Caco-2 (cell line): Measurements from ENCODE around the gene HSPE1. TPM values are rescaled to one million over a fixed set of nuclear protein-coding genes. Genes with fewer than 3 reads are reported as not detected.

Experiments
- BruUV-seq: library from RNA; stranded (reverse); fragments of 400-500 nt; replicated peaks from 2 replicates; lab custom pipeline; 2021; lab: Mats Ljungman, UMichigan
- CTCF ChIA-PET: fragments of 300-600 bp; sonication (Branson Sonifier 250); formaldehyde crosslinking; loops from one replicate; lab custom pipeline; 2022; ENCODE audit warnings: antibody characterized with exemption; lab: Charles Lee
- POLR2A ChIA-PET: fragments of 300-600 bp; sonication (Branson Sonifier 250); formaldehyde crosslinking; loops from one replicate; lab custom pipeline; 2022; ENCODE audit warnings: antibody characterized with exemption; lab: Charles Lee
- DNase-seq, 2 experiments: peaks; one replicate each; pipeline versions ENCODE4 v3.0.0 to v3.0.0-alpha.2; 2020 to 2022
- H3K27me3 ChIP-seq: replicated peaks from 2 replicates; pipeline ENCODE4 v1.6.0; 2011; ENCODE audit warnings: low read length; ENCODE audit not compliant: control insufficient read depth, insufficient read depth
- H3K36me3 ChIP-seq: 2 replicates; pipeline ENCODE4 v1.5.1; 2011; ENCODE audit warnings: low read length; ENCODE audit not compliant: control insufficient read depth, insufficient read depth
- H3K4me1 ChIP-seq: fragments of 250-450 bp; sonication (Bioruptor Pico); 2 replicates; pipeline ENCODE4 v1.5.1; 2020; ENCODE audit warnings: mild to moderate bottlenecking
- H3K4me3 ChIP-seq: 2 replicates; pipeline ENCODE4 v1.5.1; 2011; ENCODE audit warnings: low read depth, mild to moderate bottlenecking, control low read depth, low read length
- H3K9me3 ChIP-seq: fragments of 250-450 bp; sonication (Bioruptor Pico); 2 replicates; pipeline ENCODE4 v1.5.1; 2020; ENCODE audit warnings: mild to moderate bottlenecking, moderate library complexity
- H3K27ac Mint-ChIP-seq: one replicate; pipeline ENCODE4 v1.8.0; 2022; ENCODE audit warnings: mixed read lengths; ENCODE audit not compliant: unreplicated experiment
- H3K27me3 Mint-ChIP-seq: one replicate; pipeline ENCODE4 v1.8.0; 2022; ENCODE audit warnings: mixed read lengths; ENCODE audit not compliant: insufficient read depth, unreplicated experiment
- H3K36me3 Mint-ChIP-seq: one replicate; pipeline ENCODE4 v1.8.0; 2022; ENCODE audit warnings: mild to moderate bottlenecking, mixed read lengths; ENCODE audit not compliant: insufficient read depth, unreplicated experiment
- H3K4me1 Mint-ChIP-seq: one replicate; pipeline ENCODE4 v1.8.0; 2022; ENCODE audit warnings: low read depth, mixed read lengths; ENCODE audit not compliant: unreplicated experiment
- H3K4me3 Mint-ChIP-seq: one replicate; pipeline ENCODE4 v1.8.0; 2022; ENCODE audit warnings: mild to moderate bottlenecking, moderate library complexity, mixed read lengths; ENCODE audit not compliant: unreplicated experiment
- H3K9me3 Mint-ChIP-seq: one replicate; pipeline ENCODE4 v1.8.0; 2022; ENCODE audit warnings: mixed read lengths; ENCODE audit not compliant: unreplicated experiment
- intact Hi-C: fragments of 100-400 bp; cut with micrococcal nuclease; formaldehyde crosslinking; loops from one replicate; pipeline ENCODE4 v1.10.0; 2022; ENCODE audit not compliant: unreplicated experiment
- total RNA-seq: library from RNA; stranded (reverse); gene quantifications from 2 replicates; pipeline ENCODE4 v1.2.3, GENCODE V29; 2022
- TF ChIP-seq, protein P1 (sequence below), 2 experiments: fragments of 200-600 bp in 1 of 2; IDR thresholded peaks; 1 replicate in 1 of 2; 2 replicates in 1 of 2; pipeline versions ENCODE4 v1.5.1 to v1.8.0; 2011 to 2022; ENCODE audit warnings: antibody characterized with exemption in 1 of 2, control low read depth in 1 of 2, inconsistent platforms in 1 of 2, low read depth in 1 of 2, low read length in 1 of 2, mild to moderate bottlenecking in 1 of 2, moderate library complexity in 1 of 2; ENCODE audit not compliant: insufficient read depth in 1 of 2, severe bottlenecking in 1 of 2, unreplicated experiment in 1 of 2

HSPE1 gene
- total RNA-seq, 1 experiment from 2014 or later, result 340 TPM

DNA sequence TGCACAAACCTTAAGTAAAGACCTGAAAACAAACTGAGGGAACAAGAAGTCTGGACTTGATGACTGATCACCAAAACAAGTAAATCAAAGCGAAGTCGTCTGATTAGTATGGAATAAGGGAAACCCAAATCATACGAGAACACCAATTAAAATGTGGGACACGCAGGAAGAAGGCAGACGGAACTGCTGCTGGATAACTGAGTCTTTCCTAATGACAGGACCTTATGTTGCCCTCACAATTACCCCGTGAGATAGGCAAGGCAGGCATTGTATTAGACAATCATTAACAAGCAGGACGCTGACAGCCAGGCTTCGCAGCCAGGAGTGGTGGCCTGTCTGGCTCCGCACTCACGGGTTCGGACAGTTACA is 47.4 kb upstream of the HSPE1 start:
- H3K9me3 ChIP-seq, result no peaks in the 10 kb centered on the region; the same call in 1 of the 2 replicates
- peaks cover 29% of the 10 kb centered on the region for H3K36me3 Mint-ChIP-seq
- no peaks in the 10 kb centered on the region for H3K27me3 ChIP-seq
- ChIA-PET CTCF (interaction anchor here (0.7 to 1.1 kb wide), 4 partner anchors 46 to 147 kb away, joined by 3 to 6 read pairs (median 4); partner anchors contain the start of genes HSPD1, HSPE1 and MOB4), POLR2A (interaction anchor here (0.5 to 4.0 kb wide), 13 partner anchors 8 to 549 kb away, joined by 3 to 64 read pairs (median 3); partner anchors contain the start of genes HSPD1, HSPE1, MARS2 and MOB4)
- peak overlapping the region; percentile 98 for H3K27ac Mint-ChIP-seq
- intact Hi-C loops, result loop anchor here (1.0 to 10.0 kb wide), 5 partner anchors 9 to 252 kb away; partner anchors contain the start of genes HSPE1, MARS2 and SF3B1
- TF ChIP-seq, protein P1, sequence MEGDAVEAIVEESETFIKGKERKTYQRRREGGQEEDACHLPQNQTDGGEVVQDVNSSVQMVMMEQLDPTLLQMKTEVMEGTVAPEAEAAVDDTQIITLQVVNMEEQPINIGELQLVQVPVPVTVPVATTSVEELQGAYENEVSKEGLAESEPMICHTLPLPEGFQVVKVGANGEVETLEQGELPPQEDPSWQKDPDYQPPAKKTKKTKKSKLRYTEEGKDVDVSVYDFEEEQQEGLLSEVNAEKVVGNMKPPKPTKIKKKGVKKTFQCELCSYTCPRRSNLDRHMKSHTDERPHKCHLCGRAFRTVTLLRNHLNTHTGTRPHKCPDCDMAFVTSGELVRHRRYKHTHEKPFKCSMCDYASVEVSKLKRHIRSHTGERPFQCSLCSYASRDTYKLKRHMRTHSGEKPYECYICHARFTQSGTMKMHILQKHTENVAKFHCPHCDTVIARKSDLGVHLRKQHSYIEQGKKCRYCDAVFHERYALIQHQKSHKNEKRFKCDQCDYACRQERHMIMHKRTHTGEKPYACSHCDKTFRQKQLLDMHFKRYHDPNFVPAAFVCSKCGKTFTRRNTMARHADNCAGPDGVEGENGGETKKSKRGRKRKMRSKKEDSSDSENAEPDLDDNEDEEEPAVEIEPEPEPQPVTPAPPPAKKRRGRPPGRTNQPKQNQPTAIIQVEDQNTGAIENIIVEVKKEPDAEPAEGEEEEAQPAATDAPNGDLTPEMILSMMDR (IDR thresholded peaks at IDR 0.05; ENCODE audit: insufficient read depth in 1 of 2, low read depth in 1 of 2, low read length in 1 of 2, severe bottlenecking in 1 of 2, unreplicated experiment in 1 of 2), result no peak
- no peaks in the 10 kb centered on the region for H3K27me3 Mint-ChIP-seq
- H3K9me3 Mint-ChIP-seq, result no peaks in the 10 kb centered on the region
- no peaks in the 10 kb centered on the region for H3K36me3 ChIP-seq
- H3K4me1 ChIP-seq, result peaks cover 16% of the 10 kb centered on the region
- TSS peak; percentile 83 for BruUV-seq
- H3K4me1 Mint-ChIP-seq, result peaks cover 12% of the 10 kb centered on the region
- peak overlapping the region; percentile 92 for H3K4me3 Mint-ChIP-seq
- DNase-seq, result no peak
- peak overlapping the region; percentile 47 for H3K4me3 ChIP-seq

DNA sequence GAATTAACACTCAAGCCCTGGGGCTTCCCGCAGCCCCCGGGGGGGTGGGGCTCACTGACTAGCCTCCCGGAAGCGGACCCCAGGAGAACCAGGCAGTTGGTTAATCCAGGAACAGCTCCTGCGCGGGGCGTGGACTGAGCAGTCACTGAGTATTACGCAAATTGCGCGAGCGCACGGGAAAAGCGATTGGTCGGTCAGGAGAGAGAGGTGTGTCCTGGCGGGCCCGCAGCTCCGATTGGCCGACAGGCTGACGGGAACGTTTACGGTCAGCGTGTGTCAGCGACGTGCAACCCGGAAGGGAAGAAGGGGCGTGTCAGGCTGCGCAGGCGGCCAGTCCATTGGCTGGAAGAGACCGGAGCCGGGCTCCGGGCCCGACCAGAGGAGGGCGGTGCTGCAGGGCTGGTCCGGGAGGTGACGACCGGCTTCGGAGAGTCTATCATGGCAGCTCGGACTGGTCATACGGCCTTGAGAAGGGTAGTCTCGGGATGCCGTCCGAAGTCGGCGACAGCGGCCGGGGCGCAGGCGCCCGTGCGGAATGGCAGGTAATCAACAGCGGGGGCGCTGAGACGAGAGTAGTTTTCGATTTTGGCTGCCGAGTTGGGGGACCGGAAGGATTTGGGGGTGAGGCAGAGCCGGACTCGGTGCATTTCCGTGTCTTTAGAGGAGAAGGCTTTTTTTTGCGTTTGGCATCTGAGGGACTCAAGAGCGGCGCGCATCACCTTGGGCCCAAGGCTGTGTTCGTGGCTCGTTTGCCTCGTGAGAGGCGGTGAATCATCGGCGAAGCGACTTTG is 46.9 kb upstream of the HSPE1 start, which contains the start of gene COQ10B:
COQ10B (plus strand) TSS at position 430 of the 791 bp plus-strand sequence; CDS start at position 439, 9 bp downstream.
- CTCF ChIA-PET, result interaction anchor here (0.7 to 1.1 kb wide), 4 partner anchors 45 to 147 kb away, joined by 3 to 6 read pairs (median 4); partner anchors contain the start of genes HSPD1, HSPE1 and MOB4
- H3K9me3 ChIP-seq, result no peaks in the 10 kb centered on the region; the same call in 1 of the 2 replicates
- Mint-ChIP-seq H3K27ac (peak within 1 kb of the TSS; percentile 98), H3K4me1 (peaks cover 17% of the 10 kb centered on the region), H3K4me3 (peak within 1 kb of the TSS; percentile 92), H3K36me3 (peaks cover 29% of the 10 kb centered on the region), H3K9me3 (no peaks in the 10 kb centered on the region), H3K27me3 (no peaks in the 10 kb centered on the region)
- H3K27me3 ChIP-seq, result no peaks in the 10 kb centered on the region
- DNase-seq, result peak; percentile 99 to 100
- no TSS peak for BruUV-seq
- H3K36me3 ChIP-seq, result no peaks in the 10 kb centered on the region
- H3K4me1 ChIP-seq, result peaks cover 16% of the 10 kb centered on the region
- intact Hi-C loops, result loop anchor here (1.0 to 10.0 kb wide), 5 partner anchors 8 to 251 kb away; partner anchors contain the start of genes HSPE1, MARS2 and SF3B1
- POLR2A ChIA-PET, result interaction anchor here (0.5 to 4.0 kb wide), 13 partner anchors 9 to 550 kb away, joined by 3 to 64 read pairs (median 3); partner anchors contain the start of genes HSPD1, HSPE1, MARS2 and MOB4
- peak within 1 kb of the TSS; percentile 71 for H3K4me3 ChIP-seq
- TF ChIP-seq, protein P1 (IDR thresholded peaks at IDR 0.05; ENCODE audit: insufficient read depth in 1 of 2, low read depth in 1 of 2, low read length in 1 of 2, severe bottlenecking in 1 of 2, unreplicated experiment in 1 of 2), result peak in 1 of 2 experiments; percentile 46

DNA sequence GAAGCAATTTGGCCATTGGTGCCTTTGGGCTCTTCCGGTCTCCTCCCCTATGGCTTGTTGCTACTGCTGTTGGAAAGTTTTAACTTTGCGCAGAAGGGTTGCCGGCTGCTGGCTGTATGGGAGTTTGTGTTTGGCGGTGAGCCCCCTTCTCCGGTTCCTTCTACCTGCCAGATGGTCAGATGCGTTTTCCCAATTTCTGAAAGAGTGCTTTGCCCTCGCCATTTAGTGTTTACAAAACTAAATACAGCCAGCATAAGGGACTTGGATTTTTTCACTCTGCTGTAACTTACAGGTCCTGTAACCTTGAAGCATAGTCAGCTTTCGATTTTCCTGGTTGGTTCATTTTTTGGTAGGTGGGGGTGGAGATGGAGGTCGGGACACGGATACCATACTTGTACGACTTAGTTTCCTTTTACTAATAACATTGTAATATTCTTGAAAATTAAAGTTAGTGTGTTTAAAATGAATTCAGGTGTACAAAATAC is 46.2 kb upstream of the HSPE1 start:
- CTCF ChIA-PET, result interaction anchor here (0.6 to 1.1 kb wide), 2 partner anchors 18 to 44 kb away, joined by 3 read pairs; no protein-coding TSS in a partner anchor
- intact Hi-C loops, result loop anchor here (1.0 to 10.0 kb wide), 5 partner anchors 7 to 251 kb away; partner anchors contain the start of genes HSPE1, MARS2 and SF3B1
- POLR2A ChIA-PET, result interaction anchor here (1.2 to 4.0 kb wide), 5 partner anchors 19 to 62 kb away, joined by 3 to 64 read pairs (median 10); partner anchors contain the start of genes HSPD1, HSPE1, MOB4 and SF3B1
- H3K36me3 Mint-ChIP-seq, result peaks cover 29% of the 10 kb centered on the region
- peak overlapping the region; percentile 98 for H3K27ac Mint-ChIP-seq
- peaks cover 20% of the 10 kb centered on the region for H3K4me1 Mint-ChIP-seq
- no peaks in the 10 kb centered on the region for H3K9me3 Mint-ChIP-seq
- H3K4me3 Mint-ChIP-seq, result peak overlapping the region; percentile 92
- no peaks in the 10 kb centered on the region; the same call in 1 of the 2 replicates for H3K9me3 ChIP-seq
- TF ChIP-seq, protein P1 (IDR thresholded peaks at IDR 0.05; ENCODE audit: insufficient read depth in 1 of 2, low read depth in 1 of 2, low read length in 1 of 2, severe bottlenecking in 1 of 2, unreplicated experiment in 1 of 2), result no peak
- peaks cover 16% of the 10 kb centered on the region for H3K4me1 ChIP-seq
- peak overlapping the region; percentile 71 for H3K4me3 ChIP-seq
- no TSS peak for BruUV-seq
- DNase-seq, result peak; percentile 76 to 80
- no peaks in the 10 kb centered on the region for H3K36me3 ChIP-seq
- no peaks in the 10 kb centered on the region for H3K27me3 ChIP-seq
- no peaks in the 10 kb centered on the region for H3K27me3 Mint-ChIP-seq
